GM23338 (cell line): ENCODE results near the gene ACAT1. TPM values are rescaled to one million over a fixed set of nuclear protein-coding genes. Genes with fewer than 3 reads are reported as not detected.

ENCODE experiments used
- ATAC-seq: fragments of 200-7000 bp; cut with Tn5 transposase; 3 replicates; pipeline ENCODE4 v1.9.1; 2020
- DNase-seq: peaks from one replicate; pipeline ENCODE4 v3.0.0-alpha.2; 2015; ENCODE audit warnings: low spot score
- H2AFZ ChIP-seq: fragments of 200-600 bp; sonication (generic); 2 replicates; pipeline ENCODE4 v1.8.0; 2016; ENCODE audit warnings: antibody characterized with exemption, mild to moderate bottlenecking, moderate library complexity
- H3F3A ChIP-seq: fragments of 200-600 bp; sonication (generic); replicated peaks from 2 replicates; pipeline ENCODE4 v1.8.0; 2017; ENCODE audit warnings: antibody characterized with exemption, mixed run types, low read depth
- H3K27ac ChIP-seq: fragments of 200-600 bp; sonication (generic); 2 replicates; pipeline ENCODE4 v1.6.1; 2016; ENCODE audit warnings: low read depth
- H3K27me3 ChIP-seq: fragments of 200-600 bp; sonication (generic); 2 replicates; pipeline ENCODE4 v1.8.0; 2016; ENCODE audit warnings: mild to moderate bottlenecking, mixed run types, moderate library complexity; ENCODE audit not compliant: insufficient read depth
- H3K36me3 ChIP-seq: fragments of 200-600 bp; sonication (generic); 2 replicates; pipeline ENCODE4 v1.8.0; 2016; ENCODE audit warnings: mild to moderate bottlenecking; ENCODE audit not compliant: insufficient read depth
- H3K4me1 ChIP-seq: fragments of 200-600 bp; sonication (generic); 2 replicates; pipeline ENCODE4 v1.8.0; 2016; ENCODE audit warnings: mild to moderate bottlenecking, moderate library complexity; ENCODE audit not compliant: insufficient read depth
- H3K4me2 ChIP-seq: fragments of 200-600 bp; sonication (generic); 2 replicates; pipeline ENCODE4 v1.7.1; 2017; ENCODE audit warnings: mixed run types
- H3K4me3 ChIP-seq: fragments of 200-600 bp; sonication (generic); 2 replicates; pipeline ENCODE4 v1.6.1; 2016; ENCODE audit warnings: mixed run types
- H3K79me2 ChIP-seq: fragments of 200-600 bp; sonication (generic); replicated peaks from 2 replicates; pipeline ENCODE4 v1.8.0; 2017; ENCODE audit warnings: mild to moderate bottlenecking; ENCODE audit not compliant: insufficient read depth
- H3K9me2 ChIP-seq: fragments of 200-600 bp; sonication (generic); 2 replicates; pipeline ENCODE4 v1.8.0; 2017; ENCODE audit not compliant: insufficient read depth
- H4K20me1 ChIP-seq: fragments of 200-600 bp; sonication (generic); replicated peaks from 2 replicates; pipeline ENCODE4 v1.8.0; 2017; ENCODE audit warnings: mild to moderate bottlenecking; ENCODE audit not compliant: insufficient read depth
- H3K27ac Mint-ChIP-seq: 2 replicates; pipeline ENCODE4 v1.8.0; 2020; ENCODE audit warnings: inconsistent platforms, mild to moderate bottlenecking, moderate library complexity, mixed read lengths
- H3K27me3 Mint-ChIP-seq: 3 replicates; pipeline ENCODE4 v1.8.0; 2022; ENCODE audit warnings: low read depth, mild to moderate bottlenecking, moderate library complexity, mixed read lengths, inconsistent platforms; ENCODE audit not compliant: insufficient read depth, poor library complexity
- H3K36me3 Mint-ChIP-seq: 3 replicates; pipeline ENCODE4 v1.8.0; 2021; ENCODE audit warnings: low read depth, mild to moderate bottlenecking, inconsistent platforms, moderate library complexity, mixed read lengths
- H3K4me1 Mint-ChIP-seq: 3 replicates; pipeline ENCODE4 v1.8.0; 2020; ENCODE audit warnings: mild to moderate bottlenecking, inconsistent platforms, mixed read lengths
- H3K4me3 Mint-ChIP-seq: 3 replicates; pipeline ENCODE4 v1.8.0; 2021; ENCODE audit warnings: moderate library complexity, mild to moderate bottlenecking, inconsistent platforms, mixed read lengths
- H3K9me3 Mint-ChIP-seq: 3 replicates; pipeline ENCODE4 v1.8.0; 2020; ENCODE audit warnings: moderate library complexity, mild to moderate bottlenecking, inconsistent platforms, mixed read lengths
- CREB1 ChIP-seq: fragments of 250-450 bp; sonication (Bioruptor Pico); IDR thresholded peaks from 2 replicates; pipeline ENCODE4 v1.5.0; 2020; ENCODE audit warnings: low read depth, mild to moderate bottlenecking, moderate library complexity
- CTCF ChIP-seq, 2 experiments: fragments of 200-600 bp in 1 of 2; sonication (generic) in 1 of 2; conservative IDR thresholded peaks; 2 replicates each; pipeline versions ENCODE4 v1.5.1 to v1.6.1; 2016 to 2017; ENCODE audit warnings: antibody characterized with exemption in 2 of 2, low read depth in 2 of 2, mild to moderate bottlenecking in 2 of 2, moderate library complexity in 1 of 2
- EZH2 ChIP-seq: fragments of 200-600 bp; sonication (generic); IDR thresholded peaks from one replicate; pipeline ENCODE4 v1.8.0; 2017; ENCODE audit warnings: antibody characterized with exemption, mild to moderate bottlenecking, low read depth; ENCODE audit not compliant: unreplicated experiment
- EZH2phosphoT487 ChIP-seq: fragments of 200-600 bp; sonication (generic); IDR thresholded peaks from one replicate; pipeline ENCODE4 v1.8.1; 2018; ENCODE audit warnings: antibody characterized with exemption; ENCODE audit not compliant: unreplicated experiment
- JUNB ChIP-seq: IDR thresholded peaks from one replicate; pipeline ENCODE4 v1.6.1; 2016; ENCODE audit warnings: antibody characterized with exemption; ENCODE audit not compliant: unreplicated experiment
- NANOG ChIP-seq: IDR thresholded peaks from 2 replicates; pipeline ENCODE4 v1.6.1; 2016; ENCODE audit warnings: antibody characterized with exemption, borderline replicate concordance
- POLR2AphosphoS5 ChIP-seq: IDR thresholded peaks from 2 replicates; pipeline ENCODE4 v1.6.1; 2016; ENCODE audit warnings: antibody characterized with exemption, low read depth
- REST ChIP-seq: IDR thresholded peaks from one replicate; pipeline ENCODE4 v1.6.1; 2018; ENCODE audit warnings: antibody characterized with exemption; ENCODE audit not compliant: unreplicated experiment
- STAT1 ChIP-seq: IDR thresholded peaks from one replicate; pipeline ENCODE4 v1.6.1; 2016; ENCODE audit warnings: antibody characterized with exemption; ENCODE audit not compliant: unreplicated experiment
- ZNF114 ChIP-seq: fragments of 250-450 bp; sonication (Bioruptor Pico); IDR thresholded peaks from 2 replicates; pipeline ENCODE4 v1.5.0; 2020; ENCODE audit warnings: mild to moderate bottlenecking, moderate library complexity
- ZNF331 ChIP-seq: fragments of 250-450 bp; sonication (Bioruptor Pico); IDR thresholded peaks from 2 replicates; pipeline ENCODE4 v1.5.0; 2020; ENCODE audit warnings: low read depth, mild to moderate bottlenecking, moderate library complexity
- polyA plus RNA-seq: library from polyadenylated mRNA; unstranded; fragments of >200 nt; fragmentation: Nextera tagmentation; extraction: Ambion mirVana; gene quantifications from 2 replicates; pipeline ENCODE4 v1.2.1, GENCODE V29; 2016
- total RNA-seq: library from RNA; depleted of rRNA; stranded (reverse); fragments of >200 nt; shearing (Covaris generic); gene quantifications from 2 replicates; pipeline ENCODE4 v1.2.3, GENCODE V29; 2014
- TF ChIP-seq, protein P1 (sequence below): IDR thresholded peaks from 2 replicates; pipeline ENCODE4 v1.6.1; 2016; ENCODE audit warnings: antibody characterized with exemption

The ACAT1 gene
- total and polyA plus RNA-seq, 2 experiments from 2014 or later = 43.9 to 53.6 TPM

- no peak for DNase-seq
- no peak for ATAC-seq
- H3K36me3 ChIP-seq = peaks cover 28% of the 10 kb centered on the region
- Mint-ChIP-seq H3K4me3 (no peak overlapping the region), H3K27me3 (peaks cover 4% of the 10 kb centered on the region), H3K27ac (no peak overlapping the region), H3K4me1 (no peaks in the 10 kb centered on the region), H3K9me3 (no peaks in the 10 kb centered on the region), H3K36me3 (peaks cover 57% of the 10 kb centered on the region)
- no peak for TF ChIP-seq CREB1
- TF ChIP-seq NANOG = no peak
- no peak for TF ChIP-seq REST
- no peak for TF ChIP-seq POLR2AphosphoS5
- TF ChIP-seq JUNB = no peak
- TF ChIP-seq STAT1 = no peak
- TF ChIP-seq CTCF (conservative IDR thresholded peaks at IDR 0.05; ENCODE audit: low read depth in 2 of 2) = no peak
- TF ChIP-seq, protein P1, sequence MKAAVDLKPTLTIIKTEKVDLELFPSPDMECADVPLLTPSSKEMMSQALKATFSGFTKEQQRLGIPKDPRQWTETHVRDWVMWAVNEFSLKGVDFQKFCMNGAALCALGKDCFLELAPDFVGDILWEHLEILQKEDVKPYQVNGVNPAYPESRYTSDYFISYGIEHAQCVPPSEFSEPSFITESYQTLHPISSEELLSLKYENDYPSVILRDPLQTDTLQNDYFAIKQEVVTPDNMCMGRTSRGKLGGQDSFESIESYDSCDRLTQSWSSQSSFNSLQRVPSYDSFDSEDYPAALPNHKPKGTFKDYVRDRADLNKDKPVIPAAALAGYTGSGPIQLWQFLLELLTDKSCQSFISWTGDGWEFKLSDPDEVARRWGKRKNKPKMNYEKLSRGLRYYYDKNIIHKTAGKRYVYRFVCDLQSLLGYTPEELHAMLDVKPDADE = no peak
- no peak for TF ChIP-seq ZNF331 (CRISPR knock-in tag)
- H2AFZ ChIP-seq = no peak overlapping the region
- H3K79me2 ChIP-seq = no peaks in the 10 kb centered on the region
- H3K9me2 ChIP-seq = no peaks in the 10 kb centered on the region
- H3K27me3 ChIP-seq = no peaks in the 10 kb centered on the region
- no peak overlapping the region for H3K4me2 ChIP-seq
- no peak overlapping the region for H3K4me3 ChIP-seq
- H3F3A ChIP-seq = no peaks in the 10 kb centered on the region
- H3K27ac ChIP-seq = no peak overlapping the region
- peaks cover 3% of the 10 kb centered on the region; the same call in 1 of the 2 replicates for H4K20me1 ChIP-seq
- no peaks in the 10 kb centered on the region for H3K4me1 ChIP-seq
These were observed 23.2 kb downstream of the ACAT1 start for GRCh38 chr11:108144615-108145014.

GRCh38 chr11:108147150-108147549 is 25.8 kb downstream of the ACAT1 start:
- peaks cover 5% of the 10 kb centered on the region for H3K27me3 Mint-ChIP-seq
- no peak for ATAC-seq
- DNase-seq = no peak
- Histone ChIP-seq H2AFZ (no peak overlapping the region), H3F3A (no peaks in the 10 kb centered on the region), H3K4me1 (no peaks in the 10 kb centered on the region), H3K79me2 (no peaks in the 10 kb centered on the region), H3K36me3 (peaks cover 42% of the 10 kb centered on the region), H3K27me3 (no peaks in the 10 kb centered on the region), H3K4me3 (no peak overlapping the region), H3K9me2 (no peaks in the 10 kb centered on the region), H3K27ac (no peak overlapping the region), H3K4me2 (no peak overlapping the region), H4K20me1 (peaks cover 4% of the 10 kb centered on the region; the same call in 1 of the 2 replicates)
- no peak overlapping the region for H3K27ac Mint-ChIP-seq
- H3K4me1 Mint-ChIP-seq = no peaks in the 10 kb centered on the region
- no peaks in the 10 kb centered on the region for H3K9me3 Mint-ChIP-seq
- H3K36me3 Mint-ChIP-seq = peaks cover 62% of the 10 kb centered on the region
- H3K4me3 Mint-ChIP-seq = no peak overlapping the region
- TF ChIP-seq CTCF (conservative IDR thresholded peaks at IDR 0.05; ENCODE audit: low read depth in 2 of 2) = no peak
- no peak for TF ChIP-seq ZNF331 (CRISPR knock-in tag)
- no peak for TF ChIP-seq EZH2phosphoT487
- no peak for TF ChIP-seq EZH2
- TF ChIP-seq STAT1 = no peak
- no peak for TF ChIP-seq ZNF114
